ENCODE results near the gene ZNF557. TPM values are rescaled to one million over a fixed set of nuclear protein-coding genes. Genes with fewer than 3 reads are reported as not detected.

The ZNF557 gene
- total and polyA plus RNA-seq, 2 of the 8 experiments (the other 6 are each of a cell fraction or from before 2014, with no cell fraction given) = 1.4 to 7.4 TPM

- Histone ChIP-seq H3K4ac (replicated peaks; ENCODE audit: insufficient read length, low read depth, low read length) (no peak overlapping the region), H3K18ac (ENCODE audit: extremely low read depth, low read length) (no peak overlapping the region), H3K23me2 (ENCODE audit: low read depth, low read length) (no peaks in the 10 kb centered on the region), H2AK5ac (ENCODE audit: low read depth, low read length) (no peak overlapping the region), H3K27me3 (replicated peaks in 1 of 4; ENCODE audit: control insufficient read depth in 3 of 4, extremely low read depth in 1 of 4, insufficient read depth in 3 of 4, low read length in 3 of 4) (no peaks in the 10 kb centered on the region), H2BK20ac (ENCODE audit: low read length) (no peak overlapping the region), H3K9ac (replicated peaks in 1 of 4; ENCODE audit: extremely low read depth in 1 of 4, low read depth in 3 of 4, low read length in 3 of 4) (no peak overlapping the region), H4K20me1 (replicated peaks in 1 of 2; ENCODE audit: control insufficient read depth in 1 of 2, insufficient read depth in 2 of 2, low read length in 2 of 2) (no peaks in the 10 kb centered on the region), H3K36me3 (ENCODE audit: control insufficient read depth in 2 of 4, insufficient read depth in 4 of 4, low read length in 3 of 4) (peaks cover 6 to 36% (median 20%) of the 10 kb centered on the region in 4 experiments; a peak in 7 of 8 replicates), H2BK5ac (ENCODE audit: low read depth, low read length) (no peak overlapping the region), H2AFZ (ENCODE audit: low read length) (no peak overlapping the region), H2BK15ac (ENCODE audit: low read length) (no peak overlapping the region), H4K91ac (replicated peaks; ENCODE audit: insufficient read length, low read length) (no peak overlapping the region), H2BK12ac (ENCODE audit: low read depth, low read length) (no peak overlapping the region), H3K79me2 (ENCODE audit: control insufficient read depth in 1 of 2, insufficient read depth in 2 of 2, low read length in 2 of 2) (no peaks in the 10 kb centered on the region), H3K4me2 (ENCODE audit: insufficient read depth in 1 of 2, low read depth in 2 of 2, low read length in 2 of 2) (no peak overlapping the region), H3K79me1 (ENCODE audit: low read depth, low read length) (no peaks in the 10 kb centered on the region), H3K9me3 (ENCODE audit: insufficient read depth in 2 of 2, low read depth in 1 of 2, low read length in 1 of 2) (peaks cover 2 to 3% of the 10 kb centered on the region in 2 experiments; a peak in 1 of 4 replicates), H3K56ac (replicated peaks; ENCODE audit: insufficient read length, low read depth, low read length) (no peak overlapping the region), H3K4me1 (replicated peaks in 1 of 4; ENCODE audit: control insufficient read depth in 3 of 4, insufficient read depth in 4 of 4, low read length in 3 of 4) (no peaks in the 10 kb centered on the region), H3K23ac (ENCODE audit: insufficient read length) (no peak overlapping the region), H3K27ac (ENCODE audit: low read depth, low read length) (no peak overlapping the region), H4K5ac (ENCODE audit: insufficient read length, low read depth, low read length) (no peak overlapping the region), H3K14ac (ENCODE audit: insufficient read length) (no peak overlapping the region), H3K4me3 (ENCODE audit: extremely low read depth in 1 of 4, insufficient read depth in 2 of 4, low read depth in 3 of 4, low read length in 4 of 4) (no peak overlapping the region), H4K8ac (ENCODE audit: extremely low read depth, insufficient read depth, low read length) (no peak overlapping the region), H2BK120ac (replicated peaks; ENCODE audit: low read depth, low read length) (no peak overlapping the region)
- FAIRE-seq (no peak), DNase-seq (ENCODE audit: low read depth in 1 of 2, low spot score in 2 of 2) (no peak)
- POLR2A ChIA-PET (ENCODE audit: partially characterized antibody) = no interaction called here
- 94% methylated on average over 2 of the region's 2 CpGs; no CpG with 5 or more reads in 1 of the 2 experiments for WGBS, 2 experiments (ENCODE audit: extremely low coverage in 1 of 2, insufficient coverage in 1 of 2, insufficient read length in 1 of 2, insufficient replicate concordance in 2 of 2, low coverage in 1 of 2, low lambda C conversion rate in 2 of 2, missing lambda C conversion rate in 1 of 2)
- CTCF ChIA-PET (ENCODE audit: partially characterized antibody) = interaction anchor here (0.7 to 1.5 kb wide), 2 partner anchors 188 to 193 kb away, joined by 3 read pairs; no protein-coding TSS in a partner anchor
- no peak for TF ChIP-seq CREB1 (IDR thresholded peaks at IDR 0.05)
- no peak for TF ChIP-seq ZNF274 (IDR thresholded peaks at IDR 0.05; ENCODE audit: borderline replicate concordance, extremely low read depth, low read length)
- no peak for TF ChIP-seq ATF2 (IDR thresholded peaks at IDR 0.05; ENCODE audit: low read length)
- no peak for TF ChIP-seq CTCF (IDR thresholded peaks at IDR 0.05; ENCODE audit: control extremely low read depth in 1 of 3, insufficient read depth in 1 of 3, low read depth in 1 of 3, low read length in 3 of 3)
- TF ChIP-seq FOSL1 (IDR thresholded peaks at IDR 0.05; ENCODE audit: insufficient read depth, low read depth, low read length) = no peak
- no peak for TF ChIP-seq CTBP2 (IDR thresholded peaks at IDR 0.05; ENCODE audit: borderline replicate concordance, insufficient read depth, insufficient read length, low read length)
- TF ChIP-seq TCF12 (IDR thresholded peaks at IDR 0.05; ENCODE audit: low read depth, low read length) = no peak
- no peak for TF ChIP-seq POLR2AphosphoS5 (IDR thresholded peaks at IDR 0.05; ENCODE audit: low read depth, low read length)
- no peak for TF ChIP-seq EP300 (IDR thresholded peaks at IDR 0.05; ENCODE audit: borderline replicate concordance in 1 of 2, low read depth in 2 of 2, low read length in 2 of 2)
Observed at GRCh38 chr19:7137120-7137519, 67.6 kb downstream of the ZNF557 start.

All from H1 (cell line).